Activated CD8-positive, alpha-beta memory T cell treated with anti-CD3 and anti-CD28 coated beads for 36 hours (primary cell): ENCODE measurements around the gene CAMK1D. TPM values are rescaled to one million over a fixed set of nuclear protein-coding genes. Genes with fewer than 3 reads are reported as not detected.

Experiments used
- CTCF ChIA-PET: fragments of 350-600 bp; sonication (Branson Sonifier 250); formaldehyde crosslinking; loops from one replicate; lab custom pipeline; 2021; ENCODE audit warnings: antibody characterized with exemption; lab: Charles Lee
- POLR2A ChIA-PET: fragments of 350-600 bp; sonication (Branson Sonifier 250); formaldehyde crosslinking; loops from one replicate; lab custom pipeline; 2021; ENCODE audit warnings: antibody characterized with exemption; lab: Charles Lee
- total RNA-seq, 2 experiments: library from RNA; stranded (reverse); gene quantifications; one replicate each; pipeline ENCODE4 v1.2.3, GENCODE V29; 2021

The CAMK1D gene
- total RNA-seq, 2 experiments from 2014 or later: 8.7 to 11.4 TPM

DNA sequence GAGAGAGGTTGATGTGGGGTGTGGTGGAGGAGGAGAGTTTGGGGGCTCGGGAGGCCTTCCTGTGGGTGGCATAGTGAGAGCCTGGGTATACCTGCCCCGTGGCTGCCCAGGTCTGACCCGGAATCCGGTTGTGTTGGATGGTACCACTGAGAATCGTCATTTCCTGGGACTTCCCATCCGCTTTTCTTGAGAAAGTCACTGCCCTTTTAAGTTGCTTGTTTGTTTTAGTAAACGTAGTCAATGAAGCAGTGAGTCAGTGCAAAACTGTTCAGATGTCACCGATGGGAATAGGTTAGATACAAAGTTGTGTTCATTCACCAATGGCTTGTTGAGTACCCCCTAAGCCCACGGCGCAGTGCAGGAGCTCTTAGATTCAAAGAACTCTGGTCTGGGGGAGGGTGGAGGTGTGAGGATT lies 285.8 kb downstream of the CAMK1D start:
- CTCF ChIA-PET: no interaction called here

DNA sequence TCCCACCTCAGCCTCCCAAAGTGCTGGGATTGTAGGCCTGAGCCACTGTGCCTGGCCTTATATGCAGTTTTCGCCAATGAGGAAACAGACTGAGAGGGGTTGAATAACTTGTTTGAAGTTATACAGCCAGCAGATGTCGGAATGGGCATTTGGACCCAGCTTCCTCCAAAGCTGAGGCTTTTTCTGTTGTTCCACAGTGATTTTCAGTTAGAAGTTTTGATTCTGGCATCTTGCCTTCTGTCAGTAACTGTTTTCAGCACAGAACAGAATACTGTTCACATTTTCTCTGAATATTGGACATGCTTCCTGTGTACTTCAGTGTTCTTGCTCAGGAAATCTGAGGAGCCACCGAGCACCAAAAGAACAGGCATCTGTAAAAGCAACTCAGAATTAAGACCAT lies 287.2 kb downstream of the CAMK1D start:
- POLR2A ChIA-PET: no interaction called here
- CTCF ChIA-PET: no interaction called here

More for the DNA sequence above, 285.8 kb downstream of the CAMK1D start:
- POLR2A ChIA-PET: no interaction called here

DNA sequence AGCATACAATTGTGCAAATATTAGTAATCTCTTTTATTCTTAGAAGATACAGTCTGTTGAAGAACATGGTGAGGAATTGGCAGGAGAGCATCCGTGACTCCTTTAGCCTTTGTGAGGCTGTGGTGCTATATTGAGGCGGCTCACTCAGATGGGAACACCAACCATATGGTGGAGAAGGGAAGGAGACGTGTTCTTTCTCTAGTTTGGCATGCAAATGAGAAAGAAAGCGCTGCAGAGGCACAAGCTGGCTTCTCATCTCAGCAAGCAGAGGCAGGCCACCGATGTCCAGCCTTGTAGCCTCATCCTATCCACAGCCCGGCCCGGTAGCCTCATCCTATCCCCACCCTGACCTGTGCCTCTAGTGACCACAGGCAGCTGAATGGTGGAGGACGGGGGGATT lies 288.3 kb downstream of the CAMK1D start:
- ChIA-PET POLR2A (no interaction called here), CTCF (no interaction called here)

DNA sequence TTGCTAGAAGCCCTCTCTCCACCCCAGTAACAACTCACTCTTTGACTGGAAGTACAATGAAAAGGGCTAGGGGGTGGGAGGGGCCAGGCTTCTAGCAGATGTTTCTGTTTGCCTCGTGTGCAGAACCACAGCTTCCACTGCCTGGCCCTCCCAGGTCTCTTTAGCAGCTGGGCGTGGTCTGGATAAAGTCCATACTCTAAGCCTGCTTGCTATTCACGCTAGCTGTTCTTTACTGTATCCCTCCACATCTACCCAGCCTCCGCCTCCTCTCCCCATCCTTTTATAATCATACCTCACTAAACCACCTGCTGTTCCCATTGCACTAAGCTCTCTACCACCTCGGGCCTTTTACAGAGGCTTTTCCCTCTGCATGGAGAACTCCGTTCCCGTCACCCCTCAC lies 288.8 kb downstream of the CAMK1D start:
- ChIA-PET POLR2A (no interaction called here), CTCF (no interaction called here)

DNA sequence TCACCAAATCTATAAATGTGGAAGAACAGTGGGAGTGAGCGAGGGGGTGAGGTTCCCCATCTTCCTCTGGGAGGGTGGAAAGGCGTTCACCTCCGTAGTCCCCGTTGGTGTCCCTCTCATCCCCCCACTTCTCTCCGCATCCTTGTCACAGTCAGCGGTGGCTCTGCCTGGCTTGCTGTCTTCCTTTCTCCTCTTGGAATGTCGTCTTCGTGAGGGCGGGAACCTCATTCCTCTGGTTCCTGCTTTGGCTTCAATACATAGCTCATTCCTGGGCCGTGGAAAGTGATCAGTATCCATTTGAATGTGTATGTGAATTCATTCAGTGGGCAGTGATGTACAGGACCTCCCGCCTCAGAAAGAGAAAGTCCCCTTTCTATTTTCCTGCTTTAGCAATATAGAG lies 289.4 kb downstream of the CAMK1D start:
- ChIA-PET CTCF (interaction anchor here (0.7 kb wide), 1 partner anchor 792 kb away, joined by 3 read pairs; no protein-coding TSS in a partner anchor), POLR2A (no interaction called here)

DNA sequence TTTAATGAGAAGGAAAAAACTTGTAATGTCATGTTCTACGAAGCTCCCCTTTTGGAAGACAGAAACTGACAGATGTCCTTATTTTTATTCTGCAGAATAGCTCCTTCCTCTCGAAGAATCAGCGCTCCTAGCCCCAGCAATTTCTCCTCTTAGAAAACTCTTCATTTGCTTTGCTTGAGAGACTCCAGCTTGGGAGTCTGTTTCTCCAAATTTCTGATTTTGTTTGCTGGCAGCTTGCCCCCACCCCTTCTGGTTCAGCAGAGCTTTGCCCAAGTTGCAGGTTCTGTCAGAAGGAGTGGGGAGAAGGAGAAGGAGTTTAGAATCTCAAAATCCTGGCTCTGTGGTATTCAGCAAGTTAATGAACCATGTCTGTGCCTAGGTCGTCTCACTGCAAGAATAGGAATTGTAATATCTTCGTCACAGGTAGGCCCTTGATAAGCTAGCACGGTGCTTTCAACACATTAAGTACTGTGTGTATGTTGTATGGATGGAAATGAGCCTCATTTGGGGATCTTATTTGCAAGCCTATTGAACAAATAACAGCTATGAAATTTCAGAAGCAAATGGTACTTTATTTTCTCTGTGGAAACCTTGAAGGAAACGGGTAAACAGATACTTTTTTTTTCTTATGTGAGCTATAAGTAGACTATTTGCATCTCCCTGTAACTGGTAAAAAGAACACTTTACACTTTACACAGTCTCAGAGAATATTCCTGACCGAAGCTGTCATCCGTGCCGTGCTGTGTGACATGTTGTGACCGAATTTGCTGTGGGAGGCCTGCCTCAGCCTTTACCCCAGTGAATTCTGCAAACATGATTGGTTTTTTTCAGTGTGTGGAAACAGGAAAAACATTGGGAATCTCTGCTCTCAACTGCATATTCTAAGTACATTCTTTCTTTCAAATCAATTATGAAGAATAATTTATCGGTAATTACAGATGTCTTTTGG lies 290.9 kb downstream of the CAMK1D start:
- CTCF ChIA-PET: no interaction called here
- POLR2A ChIA-PET: no interaction called here

DNA sequence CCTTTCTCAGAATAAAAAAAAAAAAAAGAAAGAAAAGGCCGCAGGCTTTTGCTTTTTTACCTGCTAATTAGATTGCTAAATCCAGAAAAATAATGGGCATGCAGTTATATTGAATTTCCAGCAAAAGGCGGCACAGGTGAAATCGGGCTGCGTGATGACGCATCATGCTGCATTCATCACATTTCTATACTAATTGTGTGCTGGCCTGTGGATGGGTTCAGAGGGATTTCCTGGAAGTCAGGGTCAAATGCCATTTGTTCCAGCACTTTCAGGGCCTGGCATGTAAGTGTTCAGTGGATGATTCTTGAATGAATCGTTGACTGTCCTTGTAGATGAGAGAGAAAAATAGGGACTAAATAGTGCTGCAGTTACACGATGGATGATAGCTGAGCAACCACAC lies 292.7 kb downstream of the CAMK1D start:
- ChIA-PET POLR2A (no interaction called here), CTCF (interaction anchor here (1.1 kb wide), 1 partner anchor 97 kb away, joined by 3 read pairs; no protein-coding TSS in a partner anchor)

DNA sequence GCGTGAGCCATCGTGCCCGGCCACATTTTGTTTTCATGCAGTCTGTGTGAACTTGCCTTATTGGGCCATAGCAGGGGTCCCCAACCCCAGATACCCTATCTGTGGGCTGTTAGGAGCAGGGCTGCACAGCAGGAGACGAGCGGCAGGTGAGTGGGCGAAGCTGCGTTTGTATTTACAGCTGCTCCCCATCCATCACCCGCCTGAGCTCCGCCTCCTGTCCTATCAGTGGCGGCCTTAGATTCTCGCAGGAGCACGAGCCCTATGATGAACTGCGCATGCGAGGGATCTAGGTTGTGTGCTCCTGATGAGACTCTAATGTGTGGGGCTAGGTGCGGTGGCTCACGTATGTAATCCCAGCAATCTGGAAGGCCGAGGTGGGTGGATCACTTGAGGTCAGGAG lies 293.9 kb downstream of the CAMK1D start:
- ChIA-PET CTCF (interaction anchor here (1.6 kb wide), 1 partner anchor 14 kb away, joined by 9 read pairs; no protein-coding TSS in a partner anchor), POLR2A (no interaction called here)

DNA sequence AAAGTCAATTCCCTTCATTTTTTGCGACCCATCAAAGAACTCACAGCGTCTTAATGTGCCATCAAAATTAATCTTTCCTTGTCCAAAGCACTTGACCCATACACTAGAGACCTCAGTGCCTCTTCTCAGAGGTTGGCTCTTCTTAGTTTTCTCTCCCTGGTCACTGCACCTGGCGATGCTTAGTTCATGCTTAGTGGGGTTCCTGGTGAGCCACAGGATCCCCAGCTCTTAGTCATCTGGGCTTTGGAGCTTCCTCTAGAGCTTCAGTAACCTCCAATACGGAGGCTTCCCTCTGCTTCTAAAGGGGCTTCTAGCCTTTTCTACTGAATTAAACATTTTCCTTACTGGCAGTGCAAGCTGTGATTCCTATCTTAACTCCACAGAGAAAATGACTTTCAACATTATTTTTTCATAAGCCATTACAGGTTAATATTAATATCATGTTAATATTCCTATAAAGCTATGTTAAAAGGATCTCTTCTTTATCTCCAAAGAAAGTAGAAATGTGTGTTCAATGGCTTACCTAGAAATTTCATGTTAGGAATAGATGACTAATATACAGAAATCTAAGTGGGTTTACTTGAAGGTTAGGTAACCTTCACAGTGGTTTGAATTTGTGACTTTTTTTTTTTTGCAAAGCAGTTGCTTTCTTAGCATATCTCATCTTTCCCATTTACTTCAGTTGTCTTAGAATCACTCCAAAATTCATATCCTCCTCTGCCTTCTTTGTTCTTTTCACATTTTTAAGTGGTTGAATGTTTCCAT lies 295.2 kb downstream of the CAMK1D start:
- POLR2A ChIA-PET: no interaction called here

DNA sequence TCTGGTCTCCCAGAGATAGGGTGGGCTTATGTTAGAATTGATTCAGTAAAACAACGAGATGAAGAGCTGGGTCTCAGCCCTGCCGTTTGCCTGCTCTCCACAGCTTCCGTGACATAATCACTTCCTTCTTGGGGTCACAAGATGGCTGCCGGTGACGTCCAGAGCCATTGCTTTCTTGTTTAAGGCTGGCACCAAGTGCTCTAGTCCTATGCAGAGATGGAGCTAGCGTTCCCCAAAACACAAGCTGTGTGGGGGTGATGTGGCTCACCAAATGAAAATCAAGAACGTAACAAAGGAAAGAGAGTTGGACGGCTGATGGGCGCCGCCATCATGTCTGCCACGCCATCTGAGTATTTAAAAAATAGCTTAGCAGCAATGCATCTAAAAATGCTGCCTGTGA lies 296.1 kb downstream of the CAMK1D start:
- POLR2A ChIA-PET: no interaction called here

More for the DNA sequence above, 295.2 kb downstream of the CAMK1D start:
- CTCF ChIA-PET: interaction anchor here (0.7 to 1.6 kb wide), 2 partner anchors 12 to 675 kb away, joined by 3 to 9 read pairs; no protein-coding TSS in a partner anchor

DNA sequence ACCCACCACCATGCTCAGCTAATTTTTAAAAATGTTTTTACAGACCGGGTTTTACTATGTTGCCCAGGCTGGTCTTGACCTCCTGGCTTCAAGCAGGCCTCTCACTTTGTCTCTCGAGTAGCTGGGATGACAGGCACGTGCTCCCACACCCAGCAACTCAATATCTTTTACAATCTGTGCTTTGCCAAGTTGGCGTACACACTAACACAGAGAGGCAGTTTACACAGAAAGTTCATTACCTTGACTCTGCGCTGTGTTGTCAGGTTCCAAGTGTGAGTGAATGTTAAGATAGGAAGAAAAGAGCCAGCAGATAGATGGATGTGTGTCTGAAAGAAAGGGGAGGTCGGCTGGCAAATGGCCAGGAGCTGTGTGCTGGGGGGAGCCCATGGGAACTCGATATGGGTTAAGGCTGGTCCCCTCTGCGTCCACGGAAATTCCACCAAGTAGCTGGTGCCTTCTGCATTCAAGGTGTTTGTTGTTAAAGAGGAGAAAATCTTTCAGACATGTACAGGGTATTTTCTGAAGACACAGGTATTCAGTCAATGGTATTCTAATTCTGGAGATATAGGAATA lies 299.8 kb downstream of the CAMK1D start:
- ChIA-PET CTCF (interaction anchor here (0.5 to 1.1 kb wide), 2 partner anchors 385 to 883 kb away, joined by 3 read pairs; no protein-coding TSS in a partner anchor), POLR2A (no interaction called here)

More for the DNA sequence above, 296.1 kb downstream of the CAMK1D start:
- CTCF ChIA-PET: interaction anchor here (1.0 kb wide), 1 partner anchor 11 kb away, joined by 3 read pairs; no protein-coding TSS in a partner anchor

DNA sequence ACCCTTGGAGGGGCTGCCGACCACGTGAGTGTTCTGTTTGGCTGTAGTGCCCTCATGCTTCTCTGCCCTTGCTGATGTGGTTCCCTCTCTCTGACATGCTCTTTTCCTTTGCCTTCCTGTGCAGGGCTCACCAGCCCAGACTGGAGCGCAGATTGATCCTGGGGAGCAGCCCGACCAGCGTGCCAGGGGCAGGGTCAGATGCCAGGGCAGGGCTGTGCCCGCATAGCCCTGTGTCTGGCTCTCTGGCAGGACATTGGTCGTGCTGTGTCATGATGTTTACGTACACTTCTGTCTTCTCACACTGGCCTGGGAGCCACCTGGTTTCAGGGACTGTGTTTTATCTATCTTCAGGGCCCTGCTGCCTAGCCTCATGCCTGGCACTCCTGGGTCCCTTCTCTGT lies 300.8 kb downstream of the CAMK1D start:
- ChIA-PET CTCF (no interaction called here), POLR2A (no interaction called here)

DNA sequence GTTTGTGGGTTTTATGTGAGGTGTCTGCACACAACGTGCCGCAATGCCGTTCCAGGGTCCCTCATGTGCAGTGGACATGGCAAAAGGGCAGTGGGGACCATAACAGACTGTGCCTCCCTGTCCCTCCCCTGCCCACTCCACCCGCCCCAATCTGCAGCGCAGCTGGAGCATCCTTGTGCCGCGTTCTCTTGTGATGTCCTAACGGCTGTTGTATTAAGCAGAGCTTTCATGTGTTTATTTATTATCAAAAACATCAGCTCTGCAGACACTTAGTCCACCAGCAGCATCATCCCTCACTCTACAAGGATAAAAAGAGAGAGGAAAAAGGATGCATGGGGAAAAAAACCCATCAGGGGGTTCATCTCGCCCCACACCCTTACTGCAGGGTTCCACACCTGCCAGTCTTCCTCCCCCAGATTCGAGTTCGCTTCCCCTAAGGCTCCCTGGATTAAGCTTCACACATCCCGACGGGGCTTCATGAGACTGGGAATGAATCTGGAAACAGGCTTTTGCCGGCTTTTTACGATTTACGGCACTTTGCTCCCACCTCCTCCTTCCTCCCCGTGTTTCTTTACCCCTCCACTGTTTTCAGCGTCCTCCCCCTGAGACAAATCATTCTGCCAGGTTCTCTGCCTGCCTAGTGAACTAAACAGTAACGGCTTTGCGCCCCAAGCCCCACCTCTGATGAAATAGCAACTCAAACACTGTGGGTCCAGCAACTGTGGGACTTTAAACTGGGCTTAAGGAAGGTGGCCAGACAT lies 301.4 kb downstream of the CAMK1D start:
- POLR2A ChIA-PET: no interaction called here
- CTCF ChIA-PET: no interaction called here

DNA sequence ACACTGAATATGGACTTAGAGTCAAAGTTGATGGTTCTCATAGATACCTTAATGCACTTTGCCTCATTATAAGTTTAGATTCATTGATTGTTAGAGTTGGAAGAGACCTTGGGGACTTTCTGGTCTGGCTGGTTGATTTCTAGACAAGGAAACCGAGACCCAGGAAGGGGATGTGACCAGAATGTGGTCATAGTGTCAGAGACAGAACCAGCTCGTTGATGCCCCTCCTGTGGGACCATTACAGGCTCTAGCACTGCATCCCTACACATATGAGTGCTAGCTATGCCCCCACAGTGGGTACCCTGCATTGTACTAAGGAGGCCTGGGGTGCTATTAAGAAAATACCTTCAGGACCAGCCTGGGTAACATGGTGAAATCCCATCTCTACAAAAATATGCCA lies 306.6 kb downstream of the CAMK1D start:
- ChIA-PET CTCF (interaction anchor here (0.7 to 2.2 kb wide), 16 partner anchors 10 to 460 kb away, joined by 3 to 13 read pairs (median 4); partner anchors contain the start of gene NUDT5), POLR2A (no interaction called here)

DNA sequence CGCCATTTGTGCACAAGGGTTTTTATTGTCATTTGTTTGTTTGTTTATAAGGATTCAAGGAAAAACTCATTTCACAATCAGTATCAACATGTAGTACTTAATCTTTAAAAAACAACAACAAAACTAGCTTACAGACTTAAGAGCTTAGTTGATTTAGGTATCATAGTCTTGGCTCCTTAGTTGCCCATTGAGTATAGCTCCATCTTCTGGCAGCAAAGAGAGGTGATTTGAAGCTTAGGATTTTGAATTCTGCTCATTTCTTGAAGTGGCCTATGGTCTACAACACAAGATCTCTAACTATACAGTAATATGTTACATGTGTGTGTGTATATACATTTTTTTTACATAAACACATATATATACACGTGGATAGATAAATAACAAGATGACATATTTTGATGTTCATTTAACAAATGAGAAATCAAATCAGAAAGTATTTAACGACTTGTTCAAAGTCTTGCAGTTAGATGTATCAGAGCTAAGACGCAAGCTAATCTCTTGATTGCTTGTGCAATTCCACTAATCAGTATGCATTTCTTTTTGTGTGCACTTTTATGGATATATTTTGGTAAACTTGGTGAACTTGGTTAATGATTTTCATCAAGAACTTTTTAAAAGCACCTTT lies 307.3 kb downstream of the CAMK1D start:
- CTCF ChIA-PET: interaction anchor here (0.5 to 2.2 kb wide), 19 partner anchors 11 to 798 kb away, joined by 3 to 13 read pairs (median 4); partner anchors contain the start of gene NUDT5
- POLR2A ChIA-PET: no interaction called here

DNA sequence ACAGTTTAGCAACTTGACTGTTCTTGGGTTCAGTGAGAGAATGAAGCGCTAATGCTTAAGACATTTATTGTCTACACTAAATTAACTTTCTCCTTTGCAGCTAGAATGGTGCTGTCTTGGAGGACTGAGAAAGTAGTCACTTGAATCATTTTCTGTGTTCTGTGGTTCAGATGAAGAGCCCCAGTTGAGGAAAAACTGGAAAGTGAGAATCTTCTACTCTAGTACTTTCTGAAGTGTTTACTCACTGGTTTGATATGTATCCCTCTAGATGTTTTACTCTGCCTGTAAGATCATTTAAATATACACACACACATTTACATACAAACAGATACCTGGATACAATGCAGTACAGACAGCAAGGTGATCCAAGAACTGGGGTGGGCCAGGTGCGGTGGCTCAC lies 308.1 kb downstream of the CAMK1D start:
- POLR2A ChIA-PET: no interaction called here
- CTCF ChIA-PET: interaction anchor here (0.8 to 2.2 kb wide), 8 partner anchors 12 to 443 kb away, joined by 3 to 9 read pairs (median 4); no protein-coding TSS in a partner anchor

DNA sequence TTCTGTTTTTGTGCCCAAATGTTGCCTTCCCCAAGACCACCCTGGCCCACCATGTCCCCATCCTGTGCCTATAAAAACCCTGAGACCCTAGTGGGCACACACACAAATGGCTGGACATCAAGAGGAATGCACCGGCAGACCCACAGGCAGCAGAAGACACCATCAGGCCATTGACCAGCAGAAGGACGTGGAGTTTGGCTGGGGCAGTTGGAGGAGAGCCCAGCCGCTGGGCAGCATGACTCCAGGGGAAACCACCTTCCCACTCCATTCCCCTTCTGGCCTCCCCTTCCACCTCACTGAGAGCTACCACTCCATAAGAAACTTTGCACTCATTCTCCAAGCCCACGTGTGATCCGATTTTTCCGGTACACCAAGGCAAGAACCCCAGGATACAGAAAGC lies 309.2 kb downstream of the CAMK1D start:
- POLR2A ChIA-PET: no interaction called here
- CTCF ChIA-PET: no interaction called here

DNA sequence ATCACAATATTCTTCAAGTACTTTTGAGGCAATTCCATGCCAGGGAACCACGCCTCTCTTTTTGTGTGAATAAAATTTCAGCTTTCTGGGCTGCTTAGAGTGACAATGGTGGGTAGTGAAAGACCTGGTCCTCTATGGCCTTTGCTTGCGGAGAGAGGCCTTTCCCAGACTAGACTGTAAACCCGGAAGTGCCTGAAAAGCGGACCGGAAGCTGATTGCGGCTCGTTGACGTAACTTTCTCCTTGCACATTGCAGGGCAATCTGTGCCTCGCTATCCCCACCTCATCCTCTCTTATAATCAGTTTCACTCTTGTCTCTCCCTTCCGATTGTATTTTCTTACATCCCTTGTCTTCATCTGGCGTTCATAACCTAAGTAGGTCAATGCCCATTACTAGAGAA lies 310.4 kb downstream of the CAMK1D start:
- POLR2A ChIA-PET: no interaction called here

More for the DNA sequence above, 310.4 kb downstream of the CAMK1D start:
- CTCF ChIA-PET: no interaction called here
